ENCODE measurements around the gene SCAF8. TPM values are rescaled to one million over a fixed set of nuclear protein-coding genes. Genes with fewer than 3 reads are reported as not detected.

The SCAF8 gene
- total RNA-seq, 2 donors from 2014 or later, result 42.0 to 53.5 TPM

DNA sequence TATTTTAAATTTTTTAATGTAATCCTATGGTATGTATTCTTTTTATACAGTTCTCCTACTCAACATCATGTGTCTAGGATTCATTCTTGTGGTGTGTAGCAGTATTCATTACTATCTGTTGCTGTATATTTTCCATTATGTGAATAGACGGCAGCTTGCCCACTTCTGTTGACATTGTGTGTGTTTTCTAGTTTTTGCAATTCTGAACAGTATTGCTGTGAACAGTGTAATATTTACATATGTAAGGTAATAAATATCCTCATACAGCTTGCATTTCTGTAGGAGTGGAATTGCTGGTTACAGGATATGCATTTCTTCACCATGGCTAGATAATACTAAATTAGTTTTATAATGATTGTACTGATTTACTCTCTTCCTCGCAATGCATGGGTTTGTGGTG, 51.9 kb downstream of the SCAF8 start:
- TF ChIP-seq POLR2AphosphoS5 (IDR thresholded peaks at IDR 0.05) (no peak), POLR2A (IDR thresholded peaks at IDR 0.05) (no peak)
- TF ChIP-seq, protein P1, sequence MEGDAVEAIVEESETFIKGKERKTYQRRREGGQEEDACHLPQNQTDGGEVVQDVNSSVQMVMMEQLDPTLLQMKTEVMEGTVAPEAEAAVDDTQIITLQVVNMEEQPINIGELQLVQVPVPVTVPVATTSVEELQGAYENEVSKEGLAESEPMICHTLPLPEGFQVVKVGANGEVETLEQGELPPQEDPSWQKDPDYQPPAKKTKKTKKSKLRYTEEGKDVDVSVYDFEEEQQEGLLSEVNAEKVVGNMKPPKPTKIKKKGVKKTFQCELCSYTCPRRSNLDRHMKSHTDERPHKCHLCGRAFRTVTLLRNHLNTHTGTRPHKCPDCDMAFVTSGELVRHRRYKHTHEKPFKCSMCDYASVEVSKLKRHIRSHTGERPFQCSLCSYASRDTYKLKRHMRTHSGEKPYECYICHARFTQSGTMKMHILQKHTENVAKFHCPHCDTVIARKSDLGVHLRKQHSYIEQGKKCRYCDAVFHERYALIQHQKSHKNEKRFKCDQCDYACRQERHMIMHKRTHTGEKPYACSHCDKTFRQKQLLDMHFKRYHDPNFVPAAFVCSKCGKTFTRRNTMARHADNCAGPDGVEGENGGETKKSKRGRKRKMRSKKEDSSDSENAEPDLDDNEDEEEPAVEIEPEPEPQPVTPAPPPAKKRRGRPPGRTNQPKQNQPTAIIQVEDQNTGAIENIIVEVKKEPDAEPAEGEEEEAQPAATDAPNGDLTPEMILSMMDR (IDR thresholded peaks at IDR 0.05), result no peak
- intact Hi-C loops (cut with DNase I), result no loop called here

GRCh38 chr6:154786144-154786868, 53.1 kb downstream of the SCAF8 start:
- Histone ChIP-seq H3K36me3 (no peaks in the 10 kb centered on the region), H3K9me3 (no peaks in the 10 kb centered on the region), H3K27ac (no peak overlapping the region), H3K4me3 (no peak overlapping the region), H3K4me1 (replicated peaks) (no peaks in the 10 kb centered on the region), H3K27me3 (replicated peaks; ENCODE audit: insufficient read depth) (no peaks in the 10 kb centered on the region)
- TF ChIP-seq POLR2AphosphoS5 (IDR thresholded peaks at IDR 0.05) (no peak), POLR2A (IDR thresholded peaks at IDR 0.05) (no peak)
- TF ChIP-seq, protein P1 (IDR thresholded peaks at IDR 0.05), result no peak
- DNase-seq (ENCODE audit: low spot score), result no peak
- intact Hi-C loops (cut with DNase I), result no loop called here
- 87% methylated on average over 9 of the region's 9 CpGs for WGBS

More for the DNA sequence above, 51.9 kb downstream of the SCAF8 start:
- WGBS, result 79% methylated on average over 2 of the region's 2 CpGs
- H3K27ac ChIP-seq, result no peak overlapping the region
- no peak overlapping the region for H3K4me3 ChIP-seq
- no peaks in the 10 kb centered on the region for H3K9me3 ChIP-seq
- H3K36me3 ChIP-seq, result no peaks in the 10 kb centered on the region
- H3K27me3 ChIP-seq (replicated peaks; ENCODE audit: insufficient read depth), result no peaks in the 10 kb centered on the region
- no peaks in the 10 kb centered on the region for H3K4me1 ChIP-seq (replicated peaks)
- no peak for DNase-seq (ENCODE audit: low spot score)

DNA sequence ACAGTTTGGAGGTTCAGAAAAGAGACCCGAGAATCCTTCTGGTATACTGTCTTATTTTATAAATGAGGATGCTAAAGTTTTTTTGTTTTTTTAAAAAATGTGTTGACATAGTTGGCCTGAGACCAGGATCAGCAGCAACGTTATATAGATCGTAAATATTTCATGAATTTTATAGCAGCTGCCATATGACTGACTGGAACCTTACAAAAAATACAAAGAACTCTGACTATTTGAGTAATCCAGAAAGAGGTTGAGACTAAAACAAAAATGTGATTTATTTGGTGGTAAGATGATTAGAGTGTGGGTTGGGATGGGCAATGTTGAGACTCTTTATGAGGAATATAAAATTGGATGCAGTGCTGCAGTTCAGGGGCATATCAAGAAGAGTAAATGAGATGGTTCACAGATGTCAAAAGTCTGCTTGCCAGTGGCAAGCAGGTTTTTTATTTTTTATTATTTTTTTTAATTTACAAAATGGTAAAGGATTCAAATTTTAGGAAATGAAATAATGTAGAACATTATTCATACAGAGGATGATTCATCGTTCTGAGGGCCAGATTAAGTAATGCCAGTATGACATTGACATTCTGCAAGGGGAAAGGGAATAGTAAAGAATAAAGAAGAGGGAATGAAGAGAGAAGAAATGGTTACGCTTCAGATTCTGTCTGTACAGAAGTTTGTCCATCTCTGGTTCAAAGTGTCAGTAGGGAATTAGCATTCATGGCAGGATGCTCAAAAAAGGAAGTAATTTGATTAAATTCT, 58.5 kb downstream of the SCAF8 start:
- intact Hi-C loops (cut with DNase I), result no loop called here
- H3K36me3 ChIP-seq, result no peaks in the 10 kb centered on the region
- 54% methylated on average over 5 of the region's 5 CpGs for WGBS

GRCh38 chr6:154792325-154792724, 59.1 kb downstream of the SCAF8 start:
- no peak for DNase-seq (ENCODE audit: low spot score)
- Histone ChIP-seq H3K9me3 (no peaks in the 10 kb centered on the region), H3K27ac (no peak overlapping the region), H3K4me3 (no peak overlapping the region), H3K4me1 (replicated peaks) (no peaks in the 10 kb centered on the region), H3K36me3 (no peaks in the 10 kb centered on the region), H3K27me3 (replicated peaks; ENCODE audit: insufficient read depth) (no peaks in the 10 kb centered on the region)
- 76% methylated on average over 4 of the region's 4 CpGs for WGBS
- TF ChIP-seq POLR2AphosphoS5 (IDR thresholded peaks at IDR 0.05), result no peak
- TF ChIP-seq, protein P1 (IDR thresholded peaks at IDR 0.05), result no peak
- TF ChIP-seq POLR2A (IDR thresholded peaks at IDR 0.05), result no peak
- intact Hi-C loops (cut with DNase I), result no loop called here

More for the DNA sequence above, 58.5 kb downstream of the SCAF8 start:
- Histone ChIP-seq H3K27ac (no peak overlapping the region), H3K27me3 (replicated peaks; ENCODE audit: insufficient read depth) (no peaks in the 10 kb centered on the region), H3K9me3 (no peaks in the 10 kb centered on the region), H3K4me3 (no peak overlapping the region), H3K4me1 (replicated peaks) (no peaks in the 10 kb centered on the region)
- TF ChIP-seq, protein P1 (IDR thresholded peaks at IDR 0.05), result no peak
- TF ChIP-seq POLR2A (IDR thresholded peaks at IDR 0.05) (no peak), POLR2AphosphoS5 (IDR thresholded peaks at IDR 0.05) (no peak)
- DNase-seq (ENCODE audit: low spot score), result no peak
